ENCODE data around the gene ADNP. TPM values are rescaled to one million over a fixed set of nuclear protein-coding genes. Genes with fewer than 3 reads are reported as not detected.

The ADNP gene
- total and polyA plus RNA-seq, 2 of the 13 experiments (the other 11 are each of a cell fraction or from before 2014, with no cell fraction given) = 21.0 to 21.5 TPM

- TF ChIP-seq RERE (CRISPR knock-in tag; IDR thresholded peaks at IDR 0.05; ENCODE audit: low read depth) (no peak), ZNF382 (CRISPR knock-in tag; IDR thresholded peaks at IDR 0.05; ENCODE audit: borderline replicate concordance) (no peak), SKIL (CRISPR knock-in tag; IDR thresholded peaks at IDR 0.05; ENCODE audit: borderline replicate concordance) (no peak), TEF (CRISPR knock-in tag; IDR thresholded peaks at IDR 0.05) (no peak), MYPOP (CRISPR knock-in tag; IDR thresholded peaks at IDR 0.05) (no peak), ZNF407 (CRISPR knock-in tag; IDR thresholded peaks at IDR 0.05; ENCODE audit: not compliant biosample characterization) (no peak), NR2C2 (CRISPR knock-in tag; IDR thresholded peaks at IDR 0.05; ENCODE audit: borderline replicate concordance) (no peak)
Observed at GRCh38 chr20:50842821-50843220, 88.4 kb downstream of the ADNP start (continued).

Measured in HepG2 (cell line).